ENCODE measurements around the gene MAST3.

The MAST3 gene

DNA sequence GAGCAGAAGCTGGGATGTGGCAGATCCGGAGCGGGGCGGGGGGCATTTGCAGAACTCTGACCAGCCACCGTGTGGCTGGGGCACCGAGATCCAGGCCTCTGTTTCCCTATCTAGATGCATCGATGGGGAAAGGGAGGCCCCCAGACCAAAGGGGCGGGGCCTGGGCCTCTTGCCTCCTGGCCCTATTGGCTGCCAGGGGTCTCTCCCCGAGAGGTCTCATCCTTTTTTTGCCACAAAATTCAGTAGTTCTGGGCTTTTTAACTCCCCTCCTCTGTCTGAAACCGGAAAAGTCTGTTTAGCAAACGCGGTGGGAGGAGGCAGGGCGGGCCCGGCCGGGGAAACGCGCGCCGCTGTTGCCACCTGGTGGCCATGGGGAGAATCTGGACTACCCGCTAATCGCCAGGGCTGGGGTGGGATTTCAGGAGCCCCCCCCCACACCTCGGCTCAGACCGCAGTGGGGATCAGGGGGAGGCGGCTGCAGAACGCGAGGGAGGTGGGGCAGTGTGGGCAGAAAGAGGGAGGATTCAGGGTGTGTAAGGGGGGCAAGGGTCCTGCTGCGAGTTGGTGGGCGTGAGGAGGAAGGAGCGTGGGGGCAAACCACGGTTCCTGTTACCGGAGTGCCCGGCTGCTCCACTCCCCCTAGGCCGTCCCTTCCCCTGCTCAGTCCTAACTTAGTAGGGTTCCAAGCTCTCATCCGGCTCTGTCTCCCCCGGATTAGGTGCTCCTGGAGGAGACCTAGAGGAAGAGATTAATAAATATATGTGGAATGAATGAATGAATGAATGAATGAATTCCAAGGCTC, 39.2 kb upstream of the MAST3 start:
- no peak overlapping the region for H3K4me3 ChIP-seq (ENCODE audit: low read depth, low read length)
- in situ Hi-C loops (cut with HindIII; ENCODE audit: low sequenced_read_pairs) = no loop called here
- peak; percentile 86 for TF ChIP-seq CTCF (IDR thresholded peaks at IDR 0.05; ENCODE audit: low read depth, low read length)
- DNase-seq (ENCODE audit: low read depth, low spot score) = peak; percentile 75

GRCh38 chr19:18059297-18059696, 38.3 kb upstream of the MAST3 start:
- no peak for DNase-seq (ENCODE audit: low read depth, low spot score)
- no peak for TF ChIP-seq CTCF (IDR thresholded peaks at IDR 0.05; ENCODE audit: low read depth, low read length)
- in situ Hi-C loops (cut with HindIII; ENCODE audit: low sequenced_read_pairs) = no loop called here
- H3K4me3 ChIP-seq (ENCODE audit: low read depth, low read length) = no peak overlapping the region

GRCh38 chr19:18059902-18060301, 37.7 kb upstream of the MAST3 start:
- H3K4me3 ChIP-seq (ENCODE audit: low read depth, low read length) = no peak overlapping the region
- TF ChIP-seq CTCF (IDR thresholded peaks at IDR 0.05; ENCODE audit: low read depth, low read length) = no peak
- in situ Hi-C loops (cut with HindIII; ENCODE audit: low sequenced_read_pairs) = no loop called here
- DNase-seq (ENCODE audit: low read depth, low spot score) = no peak

DNA sequence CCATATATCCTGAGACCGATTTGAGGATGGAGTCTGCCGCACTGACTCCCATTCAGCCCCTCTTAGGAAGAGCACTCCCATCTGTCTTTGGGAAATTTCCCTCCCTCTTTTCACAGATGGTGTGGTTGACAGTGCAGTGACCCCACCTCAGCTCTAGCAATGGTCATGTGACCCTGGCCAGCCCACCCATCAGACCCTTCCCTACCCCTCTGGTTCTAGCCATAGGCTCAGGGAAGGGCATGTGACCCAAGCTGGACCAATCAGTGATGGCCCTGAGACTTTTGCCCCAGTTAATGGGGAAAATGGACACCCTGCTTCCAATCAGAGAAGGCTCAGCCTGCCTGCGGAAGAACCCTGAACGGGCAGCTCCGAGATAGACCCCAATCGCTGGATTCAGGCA, 37.1 kb upstream of the MAST3 start:
- in situ Hi-C loops (cut with HindIII; ENCODE audit: low sequenced_read_pairs) = no loop called here
- H3K4me3 ChIP-seq (ENCODE audit: low read depth, low read length) = no peak overlapping the region
- no peak for TF ChIP-seq CTCF (IDR thresholded peaks at IDR 0.05; ENCODE audit: low read depth, low read length)
- no peak for DNase-seq (ENCODE audit: low read depth, low spot score)

DNA sequence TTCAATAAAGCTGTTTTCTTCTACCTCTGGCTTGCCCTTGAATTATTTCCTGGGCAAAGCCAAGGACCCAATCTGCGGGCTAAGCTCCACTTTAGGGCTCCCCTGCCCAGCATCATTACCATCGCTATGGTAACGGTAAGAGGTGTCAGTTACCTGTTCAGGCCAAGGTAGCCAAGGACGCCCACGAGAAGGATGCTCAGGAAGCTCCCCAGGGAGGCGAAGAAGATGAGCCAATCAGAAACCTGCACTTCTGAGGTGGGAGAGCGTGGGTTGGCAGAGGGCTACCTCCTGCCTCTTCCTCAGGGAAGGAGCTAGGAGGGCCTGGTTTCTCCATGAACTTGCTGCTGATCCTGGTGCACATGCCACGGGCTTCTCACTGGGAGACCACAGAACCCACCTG, 35.5 kb upstream of the MAST3 start:
- DNase-seq (ENCODE audit: low read depth, low spot score) = no peak
- in situ Hi-C loops (cut with HindIII; ENCODE audit: low sequenced_read_pairs) = no loop called here
- no peak overlapping the region for H3K4me3 ChIP-seq (ENCODE audit: low read depth, low read length)

DNA sequence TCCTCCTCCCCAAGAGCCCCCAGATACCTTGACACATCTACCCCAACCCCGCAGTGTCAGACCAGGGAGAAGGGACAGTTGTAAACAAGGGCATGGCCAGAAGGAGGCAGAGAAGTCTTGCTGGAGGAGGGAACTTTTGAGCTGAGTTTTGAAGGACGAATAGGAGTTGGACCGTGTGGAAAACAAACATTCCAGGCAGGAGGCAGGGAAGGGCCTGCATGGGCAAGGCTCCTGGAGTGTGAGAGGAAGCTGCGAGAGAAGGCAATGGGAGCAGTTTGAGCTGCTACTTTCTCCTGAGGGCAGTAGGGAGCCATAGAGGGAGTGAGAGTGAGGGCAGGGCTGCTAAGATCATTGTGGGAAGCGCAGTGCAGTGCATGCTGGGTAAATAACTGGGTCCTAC, 34.1 kb upstream of the MAST3 start:
- no peak for TF ChIP-seq CTCF (IDR thresholded peaks at IDR 0.05; ENCODE audit: low read depth, low read length)
- in situ Hi-C loops (cut with HindIII; ENCODE audit: low sequenced_read_pairs) = no loop called here
- no peak overlapping the region for H3K4me3 ChIP-seq (ENCODE audit: low read depth, low read length)
- DNase-seq (ENCODE audit: low read depth, low spot score) = no peak

More for the DNA sequence above, 35.5 kb upstream of the MAST3 start:
- no peak for TF ChIP-seq CTCF (IDR thresholded peaks at IDR 0.05; ENCODE audit: low read depth, low read length)

Data from astrocyte of the spinal cord (primary cell).